Testis (tissue), 3 donors: ENCODE data around the gene PI4K2A. TPM values are rescaled to one million over a fixed set of nuclear protein-coding genes. Genes with fewer than 3 reads are reported as not detected.
A peak's percentile ranks its signal among the peaks of the same experiment; 100 is the strongest.
"Not testable (repeated sequence)": the region's sequence is repeated elsewhere in the genome, so short reads cannot be mapped to it uniquely, and the experiment has no call there.

Experiments
- DNase-seq: peaks from one replicate; pipeline ENCODE4 v3.0.0-alpha.2; 2019
- H3K27ac ChIP-seq, 2 donors: fragments of 200-600 bp; sonication (generic); one replicate each; pipeline ENCODE4 v1.5.1; 2019
- H3K27me3 ChIP-seq: fragments of 200-600 bp; sonication (generic); one replicate; pipeline ENCODE4 v1.5.1; 2019
- H3K36me3 ChIP-seq: fragments of 200-600 bp; sonication (generic); one replicate; pipeline ENCODE4 v1.5.1; 2017; ENCODE audit warnings: low read depth; ENCODE audit errors: missing control alignments
- H3K4me1 ChIP-seq: fragments of 200-600 bp; sonication (generic); one replicate; pipeline ENCODE4 v1.5.1; 2019
- H3K4me3 ChIP-seq, 2 donors: fragments of 200-600 bp; sonication (generic); one replicate each; pipeline ENCODE4 v1.5.1; 2017 to 2019
- H3K9me3 ChIP-seq: fragments of 200-600 bp; sonication (generic); one replicate; pipeline ENCODE4 v1.5.1; 2017
- CTCF ChIP-seq, 3 experiments: fragments of 450-650 bp in 2 of 3; fragments of 200-600 bp in 1 of 3; sonication (generic) in 1 of 3; IDR thresholded peaks; one replicate each; pipeline ENCODE4 v1.5.1; 2016 to 2019; ENCODE audit warnings: antibody characterized with exemption in 3 of 3, mild to moderate bottlenecking in 2 of 3, moderate library complexity in 1 of 3
- POLR2A ChIP-seq: fragments of 450-650 bp; IDR thresholded peaks from one replicate; pipeline ENCODE4 v1.6.1; 2017; ENCODE audit warnings: antibody characterized with exemption, mild to moderate bottlenecking, moderate library complexity
- WGBS, 2 donors: methylation state at CpG; one replicate each; pipeline ENCODE4 v1.1.5; 2018; 5-methylcytosine and 5-hydroxymethylcytosine counted together
- intact Hi-C: fragments of 100-400 bp; cut with DNase I; formaldehyde crosslinking; loops from one replicate; pipeline ENCODE4 v1.15.1; 2023; ENCODE audit warnings: low total_unique reads
- polyA plus RNA-seq: library from polyadenylated mRNA; stranded (reverse); fragments of 350-450 nt; fragmentation: Illumina TruSeq; extraction: RNeasy Lipid Tissue Mini Kit (QIAGEN cat#74804); gene quantifications from one replicate; pipeline ENCODE4 v1.2.3, GENCODE V29; 2014; ENCODE audit warnings: low read depth, low replicate concordance; ENCODE audit not compliant: insufficient read depth
- total RNA-seq, 2 donors: library from RNA; depleted of rRNA; stranded (reverse); fragments of >200 nt; gene quantifications; one replicate each; pipeline ENCODE4 v1.2.3, GENCODE V29; 2016

The PI4K2A gene
- total and polyA plus RNA-seq, 3 donors from 2014 or later, result 24.2 to 31.0 (median 27.4) TPM

DNA sequence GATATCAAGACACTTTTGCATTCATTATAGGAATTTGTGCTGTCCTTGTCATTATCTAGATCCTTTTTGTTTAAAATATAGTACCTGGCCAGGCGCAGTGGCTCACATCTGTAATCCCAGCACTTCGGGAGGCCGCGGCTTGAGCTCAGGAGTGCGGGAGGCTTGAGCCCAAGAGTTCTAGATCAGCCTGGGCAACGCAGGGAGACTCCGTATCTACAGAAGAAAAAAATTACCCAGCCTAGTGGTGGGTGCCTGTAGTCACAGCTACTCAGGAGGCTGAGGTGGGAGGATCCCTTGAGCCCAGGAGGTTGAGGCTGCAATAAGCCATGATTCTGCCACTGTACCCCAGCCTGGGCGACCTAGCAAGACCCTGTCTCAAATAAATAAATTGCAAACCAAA is 6.5 kb upstream of the PI4K2A start:
- Histone ChIP-seq H3K27ac (peak overlapping the region in 1 of 2 donors; percentile 69), H3K4me3 (peak overlapping the region; percentile 73 to 77), H3K4me1 (no peaks in the 10 kb centered on the region), H3K27me3 (no peaks in the 10 kb centered on the region), H3K9me3 (no peaks in the 10 kb centered on the region), H3K36me3 (no peaks in the 10 kb centered on the region)
- TF ChIP-seq CTCF (IDR thresholded peaks at IDR 0.05) (peak; percentile 18 to 43 (median 31)), POLR2A (no peak)
- WGBS, 2 donors, result 65 to 68% methylated on average over 8 of the region's 8 CpGs
- intact Hi-C loops, result no loop called here
- peak; percentile 30 for DNase-seq

DNA sequence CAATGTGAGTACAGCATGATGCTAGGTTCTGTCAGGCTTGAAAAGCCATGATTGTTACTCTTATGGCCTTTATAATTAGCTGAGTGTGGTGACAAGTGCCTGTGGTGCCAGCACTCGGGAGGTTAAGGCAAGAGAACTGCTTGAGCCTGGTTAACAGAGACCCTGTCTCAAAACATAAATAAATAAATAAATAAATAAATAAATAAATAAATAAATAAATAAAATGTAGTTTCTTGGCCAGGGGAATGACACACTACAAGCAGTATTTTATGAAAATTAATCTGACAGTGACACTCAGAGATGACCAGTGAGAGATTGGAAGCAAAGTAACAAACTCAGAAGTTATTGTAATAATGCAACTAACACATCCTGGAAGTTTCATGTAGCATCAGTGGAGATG is 4.9 kb upstream of the PI4K2A start:
- Histone ChIP-seq H3K27me3 (no peaks in the 10 kb centered on the region), H3K4me3 (no peak overlapping the region), H3K27ac (no peak overlapping the region), H3K4me1 (no peaks in the 10 kb centered on the region), H3K9me3 (no peaks in the 10 kb centered on the region), H3K36me3 (no peaks in the 10 kb centered on the region)
- intact Hi-C loops, result no loop called here
- WGBS, 2 donors, result 94% methylated on average over 1 of the region's 1 CpG
- DNase-seq, result no peak
- TF ChIP-seq POLR2A (no peak), CTCF (IDR thresholded peaks at IDR 0.05) (no peak)

DNA sequence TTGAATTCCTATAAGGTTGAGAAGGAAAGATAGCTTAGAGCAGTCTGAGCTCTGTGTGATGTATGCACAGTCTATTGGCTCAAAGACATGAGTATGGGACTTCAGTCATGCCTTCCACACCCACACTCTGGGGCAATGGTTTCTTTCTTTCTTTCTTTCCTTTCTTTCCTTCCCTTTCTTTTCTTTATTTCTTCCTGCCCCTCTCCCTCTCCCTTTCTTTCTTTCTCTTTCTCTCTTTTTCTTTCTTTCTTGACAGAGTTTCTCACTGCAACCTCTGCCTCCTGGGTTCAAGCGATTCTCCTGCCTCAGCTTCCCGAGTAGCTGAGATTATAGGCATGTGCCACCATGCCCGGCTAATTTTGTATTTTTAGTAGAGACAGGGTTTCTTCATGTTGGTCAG is 1.4 kb upstream of the PI4K2A start:
- H3K9me3 ChIP-seq, H3K4me1 ChIP-seq, intact Hi-C loops, DNase-seq, H3K4me3 ChIP-seq, H3K27ac ChIP-seq, H3K36me3 ChIP-seq, H3K27me3 ChIP-seq: not testable (repeated sequence)
- WGBS, 2 donors, result 84 to 87% methylated on average over 3 of the region's 3 CpGs

GRCh38 chr10:97640868-97641811 is 669 bp downstream of the PI4K2A start:
- no peaks in the 10 kb centered on the region for H3K4me1 ChIP-seq
- TF ChIP-seq CTCF (IDR thresholded peaks at IDR 0.05), result no peak
- whole genome bisulfite sequencing, 2 donors, result 1% methylated on average over 28 to 43 of the region's 67 CpGs
- no peaks in the 10 kb centered on the region for H3K9me3 ChIP-seq
- H3K36me3 ChIP-seq, result no peaks in the 10 kb centered on the region
- DNase-seq, result peak; percentile 46
- H3K4me3 ChIP-seq, result peak overlapping the region; percentile 74 to 79
- no peaks in the 10 kb centered on the region for H3K27me3 ChIP-seq
- intact Hi-C loops, result no loop called here
- H3K27ac ChIP-seq, result peak overlapping the region; percentile 57 to 87

- WGBS, 2 donors, result 73 to 83% methylated on average over 13 of the region's 13 CpGs
- H3K4me1 ChIP-seq, intact Hi-C loops, H3K27ac ChIP-seq, H3K4me3 ChIP-seq, H3K27me3 ChIP-seq, H3K36me3 ChIP-seq, H3K9me3 ChIP-seq, DNase-seq: not testable (repeated sequence)
These were observed 2.1 kb downstream of the PI4K2A start for GRCh38 chr10:97642471-97643159.
